Renal cortical epithelial cell (primary cell): ENCODE results near the gene KLRC2. TPM values are rescaled to one million over a fixed set of nuclear protein-coding genes. Genes with fewer than 3 reads are reported as not detected.
"Not testable (repeated sequence)": the region's sequence is repeated elsewhere in the genome, so short reads cannot be mapped to it uniquely, and the experiment has no call there.

Experiments used
- DNase-seq: peaks from one replicate; pipeline ENCODE4 v3.0.0-alpha.2; 2011; ENCODE audit warnings: low read depth
- total RNA-seq: library from RNA; depleted of rRNA; stranded (reverse); fragments of >200 nt; gene quantifications from 2 replicates; pipeline ENCODE4 v1.2.3, GENCODE V29; 2014

KLRC2 gene
- 0.87 TPM in 1 of 2 replicates, not detected in the other for total RNA-seq

DNA sequence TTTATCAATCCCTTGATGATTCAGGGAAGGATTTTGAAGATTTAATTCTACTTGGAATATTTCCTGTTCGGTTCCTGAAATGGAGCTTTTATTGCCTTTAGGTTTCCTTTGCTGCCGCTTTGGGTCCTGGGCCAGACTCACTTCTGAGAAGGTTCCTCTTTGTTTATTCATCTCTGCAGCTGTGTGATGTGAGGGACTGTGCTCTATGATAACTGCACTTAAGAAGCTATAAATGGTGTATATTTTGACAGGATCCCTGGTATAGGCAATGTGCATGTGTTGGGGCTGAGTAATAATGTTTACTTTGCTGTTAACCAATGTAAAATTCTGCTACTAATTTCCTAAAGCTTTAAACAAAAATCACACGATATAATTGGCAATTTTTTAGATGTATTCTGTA, at the start of gene KLRC2:
KLRC2 (minus strand) TSS at position 195 of the 400 bp plus-strand sequence; CDS start at position 171, 24 bp downstream.
- not testable (repeated sequence) for DNase-seq

- DNase-seq = not testable (repeated sequence)
These were observed 46.1 kb upstream of the KLRC2 start for GRCh38 chr12:10481901-10482300.

DNA sequence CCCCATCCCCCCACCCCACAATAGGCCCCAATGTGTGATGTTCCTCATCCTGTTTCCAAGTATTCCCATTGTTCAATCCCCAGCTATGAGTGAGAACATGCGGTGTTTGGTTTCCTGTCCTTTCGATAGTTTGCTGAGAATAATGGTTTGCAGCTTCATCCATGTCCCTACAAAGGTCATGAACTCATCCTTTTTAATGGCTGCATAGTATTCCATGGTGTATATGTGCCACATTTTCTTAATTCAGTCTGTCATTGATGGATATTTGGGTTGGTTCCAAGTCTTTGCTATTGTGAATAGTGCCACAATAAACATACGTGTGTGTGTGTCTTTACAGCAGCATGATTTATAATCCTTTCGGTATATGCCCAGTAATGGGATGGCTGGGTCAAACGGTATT, 37.0 kb upstream of the KLRC2 start:
- not testable (repeated sequence) for DNase-seq

- DNase-seq = no peak
These were observed 33.9 kb upstream of the KLRC2 start for GRCh38 chr12:10469701-10470100.

GRCh38 chr12:10466311-10466710, 30.5 kb upstream of the KLRC2 start:
- DNase-seq = no peak

- DNase-seq = no peak
These were observed 21.9 kb upstream of the KLRC2 start for GRCh38 chr12:10457760-10458159.

DNA sequence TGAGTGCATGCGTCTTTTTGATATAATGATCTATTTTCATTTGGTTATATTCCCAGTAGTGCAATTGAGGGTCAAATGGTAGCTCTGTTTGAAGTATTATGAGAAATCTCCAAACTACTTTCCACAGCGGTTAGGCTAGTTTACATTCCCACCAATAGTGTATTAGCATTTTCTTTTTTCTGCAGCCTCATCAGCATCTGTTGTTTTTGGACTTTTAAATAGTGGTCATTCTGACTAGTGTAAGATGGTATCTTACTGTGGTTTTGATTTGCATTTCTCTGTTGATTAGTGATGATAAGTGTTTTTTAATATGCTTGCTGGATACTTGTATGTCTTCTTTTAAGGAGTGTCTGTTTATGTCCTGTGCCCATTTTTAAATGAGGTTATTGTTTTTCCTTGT, 21.0 kb upstream of the KLRC2 start:
- no peak for DNase-seq

GRCh38 chr12:10455766-10456165, 20.0 kb upstream of the KLRC2 start:
- no peak for DNase-seq

- DNase-seq = peak; percentile 53
These were observed 18.7 kb upstream of the KLRC2 start for GRCh38 chr12:10454531-10454930.

- DNase-seq = peak; percentile 23
These were observed 17.3 kb upstream of the KLRC2 start, which contains the start of gene KLRC1 for GRCh38 chr12:10453156-10453555. Gene KLRC1 (minus strand): TSS chr12:10453377. CDS start chr12:10451156, 2,221 bp downstream.

GRCh38 chr12:10448236-10448635, 12.4 kb upstream of the KLRC2 start:
- DNase-seq = no peak

DNA sequence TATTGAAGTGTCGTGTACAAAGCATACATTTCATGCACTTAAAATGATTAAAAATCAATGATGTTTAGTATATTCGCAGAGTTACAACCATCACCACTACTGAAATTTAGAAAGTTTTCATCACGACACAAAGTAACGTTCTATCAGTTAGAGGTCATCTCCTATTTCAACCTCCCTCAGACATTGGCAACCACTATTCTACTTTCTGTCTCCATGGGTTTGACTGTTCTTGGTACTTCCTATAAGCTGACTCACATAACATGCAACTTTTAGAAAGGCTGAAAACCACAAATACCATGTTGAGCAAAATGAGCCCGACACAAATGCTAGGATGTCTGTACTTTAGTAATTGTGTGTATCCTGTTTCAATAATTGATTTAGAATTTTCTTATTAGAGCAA, 10.2 kb upstream of the KLRC2 start:
- not testable (repeated sequence) for DNase-seq

DNA sequence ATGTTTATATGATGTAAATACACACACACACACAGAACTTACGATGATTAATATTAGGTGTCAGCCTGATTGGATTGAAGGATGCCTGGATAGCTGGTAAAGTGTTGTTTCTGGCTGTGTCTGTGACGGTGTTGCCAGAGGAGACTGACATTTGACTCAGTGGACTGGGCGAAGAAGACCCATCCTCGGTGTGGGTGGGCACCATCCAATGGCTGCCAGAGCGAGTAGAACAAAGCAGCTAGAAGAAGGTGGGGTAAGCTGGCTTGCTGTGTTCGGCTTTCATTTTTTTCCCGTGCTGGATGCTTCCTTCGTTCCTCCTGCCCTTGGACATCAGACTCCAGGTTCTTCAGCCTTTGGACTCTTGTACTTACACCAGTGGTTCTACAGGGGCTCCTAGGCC, 5.3 kb upstream of the KLRC2 start:
- not testable (repeated sequence) for DNase-seq

- not testable (repeated sequence) for DNase-seq
These were observed 3.9 kb upstream of the KLRC2 start for GRCh38 chr12:10439608-10440274.

DNA sequence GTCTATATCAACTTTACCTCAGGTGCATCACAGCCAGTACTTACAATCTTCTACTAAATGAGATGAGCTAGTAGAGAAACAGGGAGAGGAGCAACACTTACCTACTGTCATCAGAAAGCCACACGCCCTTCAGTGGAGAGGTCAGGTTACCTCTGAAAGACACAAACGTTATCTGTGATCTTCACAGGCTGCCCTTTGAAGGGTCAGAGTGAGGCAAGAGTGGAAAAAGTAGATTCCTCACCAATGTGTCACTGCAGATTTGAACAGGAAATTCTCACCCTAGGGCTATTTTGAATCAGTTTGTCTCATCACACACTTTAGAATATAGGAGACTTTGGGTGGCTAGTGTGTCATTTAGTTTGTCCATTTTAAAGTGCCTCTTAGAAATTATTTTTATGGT, 1.8 kb upstream of the KLRC2 start:
- not testable (repeated sequence) for DNase-seq

- not testable (repeated sequence) for DNase-seq
These were observed 5.2 kb downstream of the KLRC2 start for GRCh38 chr12:10430623-10431022.

DNA sequence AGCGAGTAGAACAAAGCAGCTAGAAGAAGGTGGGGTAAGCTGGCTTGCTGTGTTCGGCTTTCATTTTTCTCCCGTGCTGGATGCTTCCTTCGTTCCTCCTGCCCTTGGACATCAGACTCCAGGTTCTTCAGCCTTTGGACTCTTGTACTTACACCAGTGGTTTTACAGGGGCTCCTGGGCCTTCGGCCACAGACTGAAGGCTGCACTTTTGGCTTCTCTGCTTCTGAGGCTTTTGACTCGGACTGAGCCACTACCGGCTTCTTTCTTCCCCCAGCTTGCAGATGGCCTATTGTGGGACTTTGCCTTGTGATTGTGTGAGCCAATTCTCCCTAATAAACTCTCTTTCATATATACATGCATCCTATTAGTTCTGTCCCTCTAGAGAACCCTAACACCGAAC, 9.9 kb downstream of the KLRC2 start:
- DNase-seq = not testable (repeated sequence)

DNA sequence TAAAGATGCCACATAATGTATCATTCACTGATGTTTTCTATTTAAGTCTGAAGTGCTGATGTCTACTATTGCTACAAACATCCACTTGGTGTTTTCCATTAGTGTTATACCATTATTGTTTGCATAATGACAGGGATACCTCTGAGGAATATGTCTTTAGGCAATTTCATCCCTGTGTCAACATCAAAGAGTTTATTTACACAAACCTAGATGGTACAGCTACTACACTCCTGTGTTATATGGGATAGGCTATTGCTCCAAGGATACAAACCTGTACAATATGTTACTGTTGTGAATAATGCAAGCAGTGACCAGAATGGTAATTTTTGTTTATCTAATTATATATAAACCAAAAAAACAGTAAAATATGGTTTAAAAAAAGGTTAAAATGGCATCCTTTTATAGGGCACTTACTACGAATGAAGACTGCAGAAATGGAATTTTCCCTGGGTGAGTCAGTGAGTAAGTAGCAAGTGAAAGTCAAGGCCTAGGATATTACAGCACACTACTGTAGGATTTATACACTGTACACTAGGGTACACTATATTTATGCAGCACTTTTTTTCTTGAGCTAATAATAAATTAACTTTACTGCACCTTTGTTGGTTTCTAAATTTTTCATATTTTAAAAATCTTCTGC, 11.4 kb downstream of the KLRC2 start:
- not testable (repeated sequence) for DNase-seq

DNA sequence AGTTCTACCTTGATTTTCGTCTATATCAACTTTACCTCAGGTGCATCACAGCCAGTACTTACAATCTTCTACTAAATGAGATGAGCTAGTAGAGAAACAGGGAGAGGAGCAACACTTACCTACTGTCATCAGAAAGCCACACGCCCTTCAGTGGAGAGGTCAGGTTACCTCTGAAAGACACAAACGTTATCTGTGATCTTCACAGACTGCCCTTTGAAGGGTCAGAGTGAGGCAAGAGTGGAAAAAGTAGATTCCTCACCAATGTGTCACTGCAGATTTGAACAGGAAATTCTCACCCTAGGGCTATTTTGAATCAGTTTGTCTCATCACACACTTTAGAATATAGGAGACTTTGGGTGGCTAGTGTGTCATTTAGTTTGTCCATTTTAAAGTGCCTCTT, 13.7 kb downstream of the KLRC2 start:
- DNase-seq = not testable (repeated sequence)

DNA sequence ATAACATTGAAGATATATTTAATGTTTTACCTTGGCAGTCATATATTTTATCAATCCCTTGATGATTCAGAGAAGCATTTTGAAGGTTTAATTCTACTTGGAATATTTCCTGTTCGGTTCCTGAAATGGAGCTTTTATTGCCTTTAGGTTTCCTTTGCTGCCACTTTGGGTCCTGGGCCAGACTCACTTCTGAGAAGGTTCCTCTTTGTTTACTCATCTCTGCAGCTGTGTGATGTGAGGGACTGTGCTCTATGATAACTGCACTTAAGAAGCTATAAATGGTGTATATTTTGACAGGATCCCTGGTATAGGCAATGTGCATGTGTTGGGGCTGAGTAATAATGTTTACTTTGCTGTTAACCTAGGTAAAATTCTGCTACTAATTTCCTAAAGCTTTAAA, 15.5 kb downstream of the KLRC2 start, which contains the start of gene KLRC3:
KLRC3 (minus strand) TSS at position 262 of the 400 bp plus-strand sequence; CDS start at position 217, 45 bp downstream.
- DNase-seq = not testable (repeated sequence)

DNA sequence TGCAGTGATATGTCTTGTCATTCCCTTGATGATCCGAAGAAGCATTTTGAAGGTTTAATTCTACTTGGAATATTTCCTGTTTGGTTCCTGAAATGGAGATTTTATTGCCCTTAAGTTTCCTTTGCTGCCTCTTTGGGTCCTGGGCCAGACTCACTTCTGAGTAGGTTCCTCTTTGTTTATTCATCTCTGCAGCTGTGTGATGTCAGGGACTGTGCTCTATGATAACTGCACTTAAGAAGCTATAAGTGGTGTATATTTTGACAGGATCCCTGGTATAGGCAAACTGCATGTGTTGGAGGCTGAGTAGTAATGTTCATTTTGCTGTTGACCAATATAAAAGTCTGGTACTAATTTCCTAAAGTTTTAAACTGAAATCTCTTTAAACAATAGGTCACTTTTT, 26.4 kb downstream of the KLRC2 start, which contains the start of gene KLRC4:
KLRC4 (minus strand) TSS at position 366 of the 400 bp plus-strand sequence; CDS start at position 184, 182 bp downstream.
- no peak for DNase-seq

- no peak for DNase-seq
These were observed 27.0 kb downstream of the KLRC2 start for GRCh38 chr12:10408842-10409241.

- DNase-seq = no peak
These were observed 29.1 kb downstream of the KLRC2 start for GRCh38 chr12:10406725-10407124.
